ENCODE measurements around the gene MIS18A. TPM values are rescaled to one million over a fixed set of nuclear protein-coding genes. Genes with fewer than 3 reads are reported as not detected.

Gene MIS18A
- total RNA-seq, 1 donor from 2014 or later = 4.7 TPM

DNA sequence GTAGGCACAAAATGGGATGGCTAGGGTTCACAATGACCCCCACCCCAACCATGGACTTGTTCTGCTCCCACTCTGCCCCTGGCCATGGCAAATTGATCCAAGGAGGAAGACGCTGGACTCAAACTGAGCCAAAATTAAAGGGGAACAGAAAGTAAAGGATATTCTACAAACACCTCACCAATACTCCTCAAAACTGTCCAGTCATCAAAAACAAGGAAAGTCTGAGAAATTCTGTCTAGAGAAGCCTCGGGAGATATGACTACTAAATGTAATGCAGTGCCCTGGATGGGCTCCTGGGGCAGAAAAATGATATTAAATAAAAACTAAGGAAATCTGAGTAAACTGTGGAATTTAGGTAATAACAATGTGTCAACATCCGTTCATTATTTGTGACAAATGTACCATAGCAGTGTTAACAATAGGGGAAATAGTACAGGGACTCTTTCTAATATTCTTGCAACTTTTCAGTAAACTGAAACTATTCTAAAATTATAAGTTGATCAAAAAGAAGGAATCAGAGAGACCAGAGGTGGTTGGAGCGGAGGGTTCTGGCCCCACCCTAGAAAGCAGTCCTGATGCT is 45.0 kb downstream of the MIS18A start:
- intact Hi-C loops (cut with DNase I) = no loop called here
- Histone ChIP-seq H3K4me1 (no peaks in the 10 kb centered on the region), H3K36me3 (no peaks in the 10 kb centered on the region), H3K4me3 (no peak overlapping the region), H3K27me3 (ENCODE audit: low read depth) (no peaks in the 10 kb centered on the region), H3K27ac (no peak overlapping the region), H3K9me3 (no peaks in the 10 kb centered on the region)
- DNase-seq (no peak), ATAC-seq (no peak)
- TF ChIP-seq, protein P1, sequence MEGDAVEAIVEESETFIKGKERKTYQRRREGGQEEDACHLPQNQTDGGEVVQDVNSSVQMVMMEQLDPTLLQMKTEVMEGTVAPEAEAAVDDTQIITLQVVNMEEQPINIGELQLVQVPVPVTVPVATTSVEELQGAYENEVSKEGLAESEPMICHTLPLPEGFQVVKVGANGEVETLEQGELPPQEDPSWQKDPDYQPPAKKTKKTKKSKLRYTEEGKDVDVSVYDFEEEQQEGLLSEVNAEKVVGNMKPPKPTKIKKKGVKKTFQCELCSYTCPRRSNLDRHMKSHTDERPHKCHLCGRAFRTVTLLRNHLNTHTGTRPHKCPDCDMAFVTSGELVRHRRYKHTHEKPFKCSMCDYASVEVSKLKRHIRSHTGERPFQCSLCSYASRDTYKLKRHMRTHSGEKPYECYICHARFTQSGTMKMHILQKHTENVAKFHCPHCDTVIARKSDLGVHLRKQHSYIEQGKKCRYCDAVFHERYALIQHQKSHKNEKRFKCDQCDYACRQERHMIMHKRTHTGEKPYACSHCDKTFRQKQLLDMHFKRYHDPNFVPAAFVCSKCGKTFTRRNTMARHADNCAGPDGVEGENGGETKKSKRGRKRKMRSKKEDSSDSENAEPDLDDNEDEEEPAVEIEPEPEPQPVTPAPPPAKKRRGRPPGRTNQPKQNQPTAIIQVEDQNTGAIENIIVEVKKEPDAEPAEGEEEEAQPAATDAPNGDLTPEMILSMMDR (IDR thresholded peaks at IDR 0.05) = no peak

DNA sequence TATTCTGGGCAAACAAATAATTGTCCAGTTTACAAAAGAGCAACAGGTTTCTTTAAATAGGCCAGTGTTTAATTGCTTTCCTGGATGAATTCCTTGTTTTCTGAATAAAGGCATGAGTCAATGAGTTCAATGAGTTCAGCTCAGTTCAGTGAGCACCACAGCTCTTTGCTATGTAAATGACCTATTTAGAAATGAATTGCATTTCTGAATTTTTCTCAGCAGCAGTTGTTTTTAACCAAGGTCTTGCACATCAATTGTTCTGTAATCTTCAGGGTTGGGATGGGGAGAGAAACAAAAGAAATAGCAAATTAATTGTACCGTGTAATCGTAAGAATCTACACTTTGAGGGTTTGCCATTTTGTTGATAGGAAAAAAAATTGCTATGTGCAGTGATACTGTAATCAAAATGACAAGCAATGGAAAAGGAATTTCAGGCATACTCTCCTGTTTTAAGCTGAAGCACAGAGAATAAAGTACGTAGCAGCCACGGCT is 45.7 kb downstream of the MIS18A start:
- Histone ChIP-seq H3K27me3 (ENCODE audit: low read depth) (no peaks in the 10 kb centered on the region), H3K4me1 (no peaks in the 10 kb centered on the region), H3K9me3 (no peaks in the 10 kb centered on the region), H3K27ac (no peak overlapping the region), H3K36me3 (no peaks in the 10 kb centered on the region), H3K4me3 (no peak overlapping the region)
- DNase-seq (no peak), ATAC-seq (no peak)
- intact Hi-C loops (cut with DNase I) = no loop called here
- TF ChIP-seq, protein P1 (IDR thresholded peaks at IDR 0.05) = no peak

- Histone ChIP-seq H3K4me3 (no peak overlapping the region), H3K4me1 (no peaks in the 10 kb centered on the region), H3K36me3 (no peaks in the 10 kb centered on the region), H3K27ac (no peak overlapping the region), H3K9me3 (no peaks in the 10 kb centered on the region), H3K27me3 (ENCODE audit: low read depth) (no peaks in the 10 kb centered on the region)
- intact Hi-C loops (cut with DNase I) = no loop called here
- no peak for DNase-seq
- ATAC-seq = no peak
- TF ChIP-seq, protein P1 (IDR thresholded peaks at IDR 0.05) = no peak
These were observed 52.4 kb downstream of the MIS18A start for GRCh38 chr21:32226444-32226843.

Other genes starting within 250 kb of the MIS18A start
- gene MRAP, start 19.8 kb upstream of the MIS18A start, total RNA-seq = not detected
- gene URB1, start 114.0 kb upstream of the MIS18A start, total RNA-seq = 10.3 TPM
- 31.8 TPM for gene EVA1C, start 133.7 kb upstream of the MIS18A start, total RNA-seq

Data from lower lobe of right lung (tissue), 2 donors.